ENCODE results near the gene AVPR2. TPM values are rescaled to one million over a fixed set of nuclear protein-coding genes. Genes with fewer than 3 reads are reported as not detected.

The AVPR2 gene
- total and polyA plus RNA-seq, 10 of the 15 experiments (the other 5 are each of a cell fraction or from before 2014, with no cell fraction given): 0.12 to 0.37 TPM; not detected in 8

DNA sequence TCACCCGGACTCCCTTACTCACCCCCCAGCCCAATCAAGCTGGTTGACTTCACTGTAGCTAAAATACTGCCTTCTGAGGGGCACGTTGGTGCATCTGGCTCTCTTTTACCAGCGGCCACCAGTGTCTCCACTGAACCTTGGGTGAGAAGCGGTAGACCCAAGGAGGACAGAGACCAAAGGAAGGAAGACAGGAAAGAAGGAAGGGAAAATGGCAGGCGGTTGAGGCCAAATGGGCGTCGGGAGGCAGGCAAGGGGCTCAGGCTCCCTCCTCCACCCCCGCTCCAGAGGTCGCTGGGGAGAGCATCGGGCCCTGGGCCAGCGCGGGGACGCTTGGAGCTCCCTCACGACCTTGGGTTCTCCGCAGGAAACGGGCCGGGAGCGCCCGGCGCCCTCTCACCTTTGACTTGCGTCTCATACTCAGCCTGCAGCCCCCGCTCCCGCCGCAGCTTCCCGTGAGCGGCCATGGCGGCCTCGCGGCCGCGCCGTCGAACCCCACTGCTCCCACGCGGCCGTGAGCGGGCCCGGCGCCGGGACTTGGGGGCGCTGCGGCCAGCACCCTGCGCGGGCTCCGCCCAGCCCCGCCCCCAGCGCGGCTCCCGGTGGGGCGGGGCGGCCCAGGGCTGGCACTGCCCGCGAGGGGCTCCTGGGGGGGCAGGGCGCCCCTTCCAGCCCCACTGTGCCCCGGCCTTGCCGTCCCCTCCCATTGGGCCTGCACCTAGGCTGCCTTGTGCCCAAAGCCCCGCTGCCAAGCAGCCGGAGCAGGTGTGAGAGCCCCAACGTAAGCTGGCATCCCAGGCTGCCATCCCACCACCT, 21.5 kb downstream of the AVPR2 start, which contains the start of gene ARHGAP4 (continued):
- TF ChIP-seq, protein P1, sequence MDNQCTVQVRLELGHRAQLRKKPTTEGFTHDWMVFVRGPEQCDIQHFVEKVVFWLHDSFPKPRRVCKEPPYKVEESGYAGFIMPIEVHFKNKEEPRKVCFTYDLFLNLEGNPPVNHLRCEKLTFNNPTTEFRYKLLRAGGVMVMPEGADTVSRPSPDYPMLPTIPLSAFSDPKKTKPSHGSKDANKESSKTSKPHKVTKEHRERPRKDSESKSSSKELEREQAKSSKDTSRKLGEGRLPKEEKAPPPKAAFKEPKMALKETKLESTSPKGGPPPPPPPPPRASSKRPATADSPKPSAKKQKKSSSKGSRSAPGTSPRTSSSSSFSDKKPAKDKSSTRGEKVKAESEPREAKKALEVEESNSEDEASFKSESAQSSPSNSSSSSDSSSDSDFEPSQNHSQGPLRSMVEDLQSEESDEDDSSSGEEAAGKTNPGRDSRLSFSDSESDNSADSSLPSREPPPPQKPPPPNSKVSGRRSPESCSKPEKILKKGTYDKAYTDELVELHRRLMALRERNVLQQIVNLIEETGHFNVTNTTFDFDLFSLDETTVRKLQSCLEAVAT (IDR thresholded peaks at IDR 0.05): peak; percentile 17

DNA sequence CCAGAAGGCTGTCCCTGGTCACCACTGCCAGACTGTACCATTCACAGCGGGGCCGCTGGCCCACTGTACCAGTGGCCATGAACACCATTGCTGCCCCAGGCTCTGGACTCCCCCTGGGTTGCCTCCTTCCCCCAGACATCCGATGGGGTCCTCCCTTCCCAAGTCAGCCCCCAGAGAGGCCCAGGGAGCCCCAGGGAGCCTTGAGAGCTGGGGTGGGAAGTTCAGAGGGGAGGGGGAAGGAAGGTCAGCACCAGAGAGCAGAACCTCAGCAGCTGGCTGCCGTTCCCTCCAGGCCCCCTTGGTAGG, 22.0 kb downstream of the AVPR2 start:
- Histone ChIP-seq H3K4me2 (ENCODE audit: control insufficient read depth, insufficient read depth) (peak overlapping the region; percentile 93; the same call in 1 of the 2 replicates), H2AFZ (ENCODE audit: control insufficient read depth, low read depth, low read length) (peak overlapping the region; percentile 17; the same call in 1 of the 2 replicates)
- no TSS peak for BruUV-seq (replicated peaks)
- TF ChIP-seq, protein P2, sequence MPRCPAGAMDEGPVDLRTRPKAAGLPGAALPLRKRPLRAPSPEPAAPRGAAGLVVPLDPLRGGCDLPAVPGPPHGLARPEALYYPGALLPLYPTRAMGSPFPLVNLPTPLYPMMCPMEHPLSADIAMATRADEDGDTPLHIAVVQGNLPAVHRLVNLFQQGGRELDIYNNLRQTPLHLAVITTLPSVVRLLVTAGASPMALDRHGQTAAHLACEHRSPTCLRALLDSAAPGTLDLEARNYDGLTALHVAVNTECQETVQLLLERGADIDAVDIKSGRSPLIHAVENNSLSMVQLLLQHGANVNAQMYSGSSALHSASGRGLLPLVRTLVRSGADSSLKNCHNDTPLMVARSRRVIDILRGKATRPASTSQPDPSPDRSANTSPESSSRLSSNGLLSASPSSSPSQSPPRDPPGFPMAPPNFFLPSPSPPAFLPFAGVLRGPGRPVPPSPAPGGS (IDR thresholded peaks at IDR 0.05; ENCODE audit: borderline replicate concordance, insufficient read depth, low read depth, low read length, poor library complexity, severe bottlenecking): no peak
- TF ChIP-seq POLR2A (IDR thresholded peaks at IDR 0.05; ENCODE audit: low read depth, low read length): peak; percentile 92
- TF ChIP-seq GABPA (IDR thresholded peaks at IDR 0.05; ENCODE audit: low read depth): no peak
- no peak for TF ChIP-seq TAF1 (IDR thresholded peaks at IDR 0.05; ENCODE audit: borderline replicate concordance, low read depth, low read length)
- TF ChIP-seq, protein P3, sequence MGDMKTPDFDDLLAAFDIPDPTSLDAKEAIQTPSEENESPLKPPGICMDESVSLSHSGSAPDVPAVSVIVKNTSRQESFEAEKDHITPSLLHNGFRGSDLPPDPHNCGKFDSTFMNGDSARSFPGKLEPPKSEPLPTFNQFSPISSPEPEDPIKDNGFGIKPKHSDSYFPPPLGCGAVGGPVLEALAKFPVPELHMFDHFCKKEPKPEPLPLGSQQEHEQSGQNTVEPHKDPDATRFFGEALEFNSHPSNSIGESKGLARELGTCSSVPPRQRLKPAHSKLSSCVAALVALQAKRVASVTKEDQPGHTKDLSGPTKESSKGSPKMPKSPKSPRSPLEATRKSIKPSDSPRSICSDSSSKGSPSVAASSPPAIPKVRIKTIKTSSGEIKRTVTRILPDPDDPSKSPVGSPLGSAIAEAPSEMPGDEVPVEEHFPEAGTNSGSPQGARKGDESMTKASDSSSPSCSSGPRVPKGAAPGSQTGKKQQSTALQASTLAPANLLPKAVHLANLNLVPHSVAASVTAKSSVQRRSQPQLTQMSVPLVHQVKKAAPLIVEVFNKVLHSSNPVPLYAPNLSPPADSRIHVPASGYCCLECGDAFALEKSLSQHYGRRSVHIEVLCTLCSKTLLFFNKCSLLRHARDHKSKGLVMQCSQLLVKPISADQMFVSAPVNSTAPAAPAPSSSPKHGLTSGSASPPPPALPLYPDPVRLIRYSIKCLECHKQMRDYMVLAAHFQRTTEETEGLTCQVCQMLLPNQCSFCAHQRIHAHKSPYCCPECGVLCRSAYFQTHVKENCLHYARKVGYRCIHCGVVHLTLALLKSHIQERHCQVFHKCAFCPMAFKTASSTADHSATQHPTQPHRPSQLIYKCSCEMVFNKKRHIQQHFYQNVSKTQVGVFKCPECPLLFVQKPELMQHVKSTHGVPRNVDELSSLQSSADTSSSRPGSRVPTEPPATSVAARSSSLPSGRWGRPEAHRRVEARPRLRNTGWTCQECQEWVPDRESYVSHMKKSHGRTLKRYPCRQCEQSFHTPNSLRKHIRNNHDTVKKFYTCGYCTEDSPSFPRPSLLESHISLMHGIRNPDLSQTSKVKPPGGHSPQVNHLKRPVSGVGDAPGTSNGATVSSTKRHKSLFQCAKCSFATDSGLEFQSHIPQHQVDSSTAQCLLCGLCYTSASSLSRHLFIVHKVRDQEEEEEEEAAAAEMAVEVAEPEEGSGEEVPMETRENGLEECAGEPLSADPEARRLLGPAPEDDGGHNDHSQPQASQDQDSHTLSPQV (IDR thresholded peaks at IDR 0.05): no peak
- TF ChIP-seq MEF2A (IDR thresholded peaks at IDR 0.05; ENCODE audit: insufficient read depth, low read depth, low read length): no peak
- TF ChIP-seq, protein P4, sequence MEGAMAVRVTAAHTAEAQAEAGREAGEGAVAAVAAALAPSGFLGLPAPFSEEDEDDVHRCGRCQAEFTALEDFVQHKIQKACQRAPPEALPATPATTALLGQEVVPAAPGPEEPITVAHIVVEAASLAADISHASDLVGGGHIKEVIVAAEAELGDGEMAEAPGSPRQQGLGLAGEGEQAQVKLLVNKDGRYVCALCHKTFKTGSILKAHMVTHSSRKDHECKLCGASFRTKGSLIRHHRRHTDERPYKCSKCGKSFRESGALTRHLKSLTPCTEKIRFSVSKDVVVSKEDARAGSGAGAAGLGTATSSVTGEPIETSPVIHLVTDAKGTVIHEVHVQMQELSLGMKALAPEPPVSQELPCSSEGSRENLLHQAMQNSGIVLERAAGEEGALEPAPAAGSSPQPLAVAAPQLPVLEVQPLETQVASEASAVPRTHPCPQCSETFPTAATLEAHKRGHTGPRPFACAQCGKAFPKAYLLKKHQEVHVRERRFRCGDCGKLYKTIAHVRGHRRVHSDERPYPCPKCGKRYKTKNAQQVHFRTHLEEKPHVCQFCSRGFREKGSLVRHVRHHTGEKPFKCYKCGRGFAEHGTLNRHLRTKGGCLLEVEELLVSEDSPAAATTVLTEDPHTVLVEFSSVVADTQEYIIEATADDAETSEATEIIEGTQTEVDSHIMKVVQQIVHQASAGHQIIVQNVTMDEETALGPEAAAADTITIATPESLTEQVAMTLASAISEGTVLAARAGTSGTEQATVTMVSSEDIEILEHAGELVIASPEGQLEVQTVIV (IDR thresholded peaks at IDR 0.05; ENCODE audit: borderline replicate concordance, partially characterized antibody): no peak
- TF ChIP-seq SREBF1 (IDR thresholded peaks at IDR 0.05; ENCODE audit: low read length): no peak

More for the DNA sequence above, 22.0 kb downstream of the AVPR2 start:
- POLR2A ChIA-PET: interaction anchor here (0.8 to 5.8 kb wide), 11 partner anchors 8 to 200 kb away, joined by 3 to 68 read pairs (median 4); partner anchors contain the start of genes HCFC1, NAA10 and TMEM187
- FAIRE-seq (no peak), ATAC-seq (peak; percentile 1), DNase-seq (ENCODE audit: low read depth, low spot score) (no peak)
- no peaks in the 10 kb centered on the region; the same call in 2 of the 3 replicates for H3K9me3 ChIP-seq (replicated peaks; ENCODE audit: control insufficient read depth, insufficient read depth, low read length)
- peaks cover 0 to 2% of the 10 kb centered on the region in 2 experiments; a peak in 3 of 4 replicates for H3K36me3 ChIP-seq (ENCODE audit: control insufficient read depth in 2 of 2, insufficient read depth in 2 of 2, low read length in 1 of 2)
- RAD21 ChIA-PET (ENCODE audit: unreplicated experiment): interaction anchor here (1.1 to 6.2 kb wide), 4 partner anchors 9 to 81 kb away, joined by 3 to 48 read pairs (median 10); partner anchors contain the start of genes HCFC1 and NAA10
- no peaks in the 10 kb centered on the region for H3K27me3 ChIP-seq (replicated peaks in 1 of 2; ENCODE audit: control insufficient read depth in 2 of 2, insufficient read depth in 2 of 2, low read length in 1 of 2)
- H3K27ac ChIP-seq (ENCODE audit: control insufficient read depth, insufficient read depth): peak overlapping the region; percentile 98
- intact Hi-C loops (cut with micrococcal nuclease; ENCODE audit: unreplicated experiment): loop anchor here (2.0 to 5.0 kb wide), 4 partner anchors 44 to 446 kb away; partner anchors contain the start of genes ABCD1, BCAP31, FLNA and HCFC1
- WGBS (ENCODE audit: insufficient coverage, insufficient replicate concordance, low lambda C conversion rate, missing lambda C conversion rate): 0% methylated on average over 3 of the region's 4 CpGs
- CTCF ChIA-PET: interaction anchor here (0.6 to 8.7 kb wide), 7 partner anchors 21 to 136 kb away, joined by 3 to 172 read pairs (median 3); partner anchors contain the start of gene RENBP
- SMC1A ChIA-PET (ENCODE audit: uncharacterized antibody, unreplicated experiment): interaction anchor here (0.7 to 5.5 kb wide), 4 partner anchors 21 to 132 kb away, joined by 3 to 61 read pairs (median 12); partner anchors contain the start of genes IDH3G and SSR4
- H3K4me3 ChIP-seq: peak overlapping the region; percentile 74
- in situ Hi-C loops (cut with MboI): loop anchor here (10.0 kb wide), 1 partner anchor 58 kb away; no protein-coding TSS in a partner anchor
- H3K79me2 ChIP-seq (ENCODE audit: control insufficient read depth, insufficient read depth, low read length): peaks cover 39% of the 10 kb centered on the region
- peak overlapping the region; percentile 97 for H3K9ac ChIP-seq (ENCODE audit: control insufficient read depth, insufficient read depth, low read length)
- no peaks in the 10 kb centered on the region for H4K20me1 ChIP-seq (ENCODE audit: control insufficient read depth, insufficient read depth)
- peaks cover 9% of the 10 kb centered on the region; the same call in 1 of the 2 replicates for H3K4me1 ChIP-seq (ENCODE audit: control insufficient read depth, insufficient read depth, low read length)
